ENCODE results near the gene NXPH2.

Gene NXPH2

DNA sequence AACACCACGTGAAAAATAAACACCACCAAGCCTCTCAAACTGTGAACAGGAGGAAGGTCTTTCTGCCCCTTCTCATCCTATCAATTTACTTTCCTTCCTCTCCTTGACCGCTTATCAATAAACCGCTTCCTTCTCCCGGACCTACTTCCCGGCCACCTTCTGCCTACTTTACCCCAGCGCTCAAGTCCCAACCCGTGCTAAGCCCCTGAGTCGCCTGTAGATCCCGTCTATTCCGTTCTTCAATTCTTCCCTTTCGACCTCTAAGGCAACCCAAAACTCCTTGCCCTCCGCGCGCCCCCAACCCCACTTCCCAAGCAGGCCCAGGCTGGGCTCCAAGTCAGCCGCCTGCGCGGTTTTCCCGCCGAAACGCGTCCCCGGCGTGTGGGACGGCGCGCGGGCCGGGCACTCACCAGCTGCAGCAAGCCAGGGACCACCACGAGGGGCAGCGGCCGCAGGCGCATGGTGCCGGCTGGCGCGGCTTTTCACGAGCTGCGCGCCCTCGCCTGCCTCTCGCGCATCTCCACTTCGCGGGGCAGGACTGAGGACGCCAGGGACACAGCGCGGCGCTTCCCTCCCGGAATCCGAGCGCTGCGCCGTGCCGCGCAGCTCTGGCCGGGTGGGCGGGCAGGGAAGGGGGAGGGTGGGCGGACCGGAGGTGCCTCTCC, at the start of gene NXPH2:
Gene NXPH2 (minus strand): TSS at position 610 of the 665 bp plus-strand sequence. CDS start 149 bp downstream, at position 461.
- no peak for DNase-seq (ENCODE audit: low read depth in 2 of 2)

DNA sequence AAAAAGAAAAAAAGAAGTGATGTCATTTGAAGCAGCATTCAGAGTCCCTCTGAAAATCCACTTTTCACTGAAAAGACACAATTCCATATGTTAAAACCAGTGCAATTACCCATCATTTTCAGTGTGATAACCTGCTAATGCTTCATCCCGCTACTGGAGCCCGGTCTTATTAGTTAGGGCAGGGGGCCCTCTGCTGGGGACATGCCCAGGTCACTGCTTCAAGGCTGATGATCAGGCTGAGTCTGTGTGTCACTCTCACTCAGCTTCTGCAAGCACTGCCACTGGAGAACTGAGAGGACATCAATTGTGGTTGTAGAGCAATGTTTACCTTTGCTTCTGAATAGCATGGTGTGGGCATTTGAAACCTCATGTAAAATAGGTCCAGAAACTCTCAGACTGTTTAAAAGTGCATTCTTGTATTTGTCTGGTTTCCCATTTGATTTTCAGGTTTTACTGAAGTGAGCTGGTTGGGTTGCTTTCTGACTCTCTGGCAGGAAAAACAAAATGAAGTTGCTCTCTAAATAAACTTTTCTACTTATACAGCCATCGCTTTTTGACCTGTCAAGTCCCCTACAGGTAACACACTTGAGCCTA, 49.2 kb upstream of the NXPH2 start:
- no peak for DNase-seq (ENCODE audit: low read depth in 2 of 2)

DNA sequence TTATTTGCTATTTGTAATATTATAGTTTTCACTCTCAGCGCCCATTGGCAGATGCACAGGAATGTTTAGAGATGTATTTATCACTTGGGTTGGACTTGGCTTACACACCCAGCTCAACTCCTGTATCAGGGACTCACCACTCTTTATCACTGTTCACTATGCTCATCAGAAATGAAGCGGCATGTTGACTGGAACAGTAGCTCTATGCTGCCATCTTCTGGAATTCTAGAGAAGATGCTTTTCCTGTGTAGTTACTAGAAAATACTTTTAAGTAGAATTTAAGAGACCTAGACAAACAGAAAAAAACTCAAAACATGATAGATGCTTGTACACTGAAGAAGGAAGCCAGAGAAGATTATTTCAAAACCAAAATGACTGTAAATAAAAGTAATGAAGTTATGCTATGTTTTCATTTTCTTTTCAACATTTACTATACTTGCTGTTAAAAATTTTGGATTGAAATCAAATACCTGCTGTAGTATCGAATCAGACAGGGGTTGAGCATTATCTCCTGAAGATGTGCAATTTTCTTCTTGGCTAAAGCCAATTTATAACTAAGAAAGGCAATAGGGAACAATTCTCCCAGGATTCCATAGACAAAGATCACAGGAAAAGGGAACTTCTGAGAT, 47.4 kb upstream of the NXPH2 start:
- DNase-seq (ENCODE audit: low read depth in 2 of 2): no peak

GRCh38 chr2:138823666-138824065, 43.5 kb upstream of the NXPH2 start:
- DNase-seq (ENCODE audit: low read depth in 2 of 2): no peak

- no peak for DNase-seq (ENCODE audit: low read depth in 2 of 2)
These were observed 39.8 kb upstream of the NXPH2 start for GRCh38 chr2:138819964-138820363.

- no peak for DNase-seq (ENCODE audit: low read depth in 2 of 2)
These were observed 38.4 kb upstream of the NXPH2 start for GRCh38 chr2:138818556-138818955.

- DNase-seq (ENCODE audit: low read depth in 2 of 2): no peak
These were observed 34.1 kb upstream of the NXPH2 start for GRCh38 chr2:138814123-138814898.

DNA sequence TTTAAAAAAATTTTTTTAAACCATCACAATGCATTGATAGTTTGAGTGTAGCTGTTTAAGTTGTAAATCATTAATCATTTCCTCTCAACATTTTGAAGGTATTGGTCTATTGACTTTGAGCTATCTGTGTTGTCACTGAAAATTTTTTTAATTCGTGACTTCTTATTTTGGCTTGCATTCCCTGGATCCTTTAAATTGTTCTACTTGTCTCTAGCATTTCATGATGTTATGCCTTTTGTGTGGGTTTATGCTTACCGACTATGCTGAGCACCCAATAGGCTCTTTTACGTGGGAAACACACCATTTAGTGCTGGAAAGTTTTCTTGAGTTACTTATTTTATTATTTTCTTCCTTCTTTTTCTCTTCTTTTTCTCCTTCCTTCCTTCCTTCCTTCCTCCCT, 31.2 kb upstream of the NXPH2 start:
- DNase-seq (ENCODE audit: low read depth in 2 of 2): no peak

DNA sequence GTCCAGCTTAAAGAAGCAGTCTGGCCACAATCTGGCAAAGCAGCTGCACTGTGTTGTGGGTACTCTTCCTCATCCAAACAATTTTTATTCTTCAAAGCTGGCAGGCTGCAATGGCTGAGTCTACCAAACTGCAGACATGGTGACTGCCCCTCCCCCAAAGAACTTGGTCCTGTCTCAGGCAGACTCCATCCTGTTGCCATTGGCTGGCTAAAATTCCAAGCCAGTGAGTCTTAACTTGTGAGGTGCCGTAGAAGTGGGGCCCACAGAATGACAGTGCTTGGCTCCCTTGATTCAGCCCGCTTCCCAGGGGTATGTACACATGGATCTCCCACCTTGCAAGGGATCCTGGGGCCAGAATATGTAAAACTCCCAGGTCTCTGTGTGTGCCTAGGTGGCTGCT, 14.5 kb upstream of the NXPH2 start:
- DNase-seq (ENCODE audit: low read depth in 2 of 2): no peak

GRCh38 chr2:138787053-138787666, 7.0 kb upstream of the NXPH2 start:
- no peak for DNase-seq (ENCODE audit: low read depth in 2 of 2)

GRCh38 chr2:138782383-138782782, 2.2 kb upstream of the NXPH2 start:
- DNase-seq (ENCODE audit: low read depth in 2 of 2): no peak

DNA sequence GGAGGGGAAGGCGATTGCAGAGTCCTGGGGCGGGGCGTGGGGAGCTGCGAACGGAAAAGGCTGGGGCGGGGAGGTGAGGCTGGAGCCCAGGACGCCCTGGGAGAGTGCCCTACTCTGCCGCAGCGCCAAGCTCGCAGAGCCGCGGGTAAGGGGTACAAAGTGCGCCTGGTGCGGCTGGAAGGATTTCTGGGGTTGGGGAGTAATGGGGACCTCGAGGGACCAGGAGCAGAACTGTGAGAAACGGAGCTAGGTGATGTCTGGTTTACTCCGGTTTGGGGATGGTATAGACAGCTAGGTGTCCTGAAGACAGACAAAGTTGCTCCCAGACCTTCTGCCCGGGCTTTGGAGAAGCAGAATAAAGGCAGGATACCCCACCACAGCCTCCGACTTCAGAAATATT, 718 bp upstream of the NXPH2 start:
- no peak for DNase-seq (ENCODE audit: low read depth in 2 of 2)

DNA sequence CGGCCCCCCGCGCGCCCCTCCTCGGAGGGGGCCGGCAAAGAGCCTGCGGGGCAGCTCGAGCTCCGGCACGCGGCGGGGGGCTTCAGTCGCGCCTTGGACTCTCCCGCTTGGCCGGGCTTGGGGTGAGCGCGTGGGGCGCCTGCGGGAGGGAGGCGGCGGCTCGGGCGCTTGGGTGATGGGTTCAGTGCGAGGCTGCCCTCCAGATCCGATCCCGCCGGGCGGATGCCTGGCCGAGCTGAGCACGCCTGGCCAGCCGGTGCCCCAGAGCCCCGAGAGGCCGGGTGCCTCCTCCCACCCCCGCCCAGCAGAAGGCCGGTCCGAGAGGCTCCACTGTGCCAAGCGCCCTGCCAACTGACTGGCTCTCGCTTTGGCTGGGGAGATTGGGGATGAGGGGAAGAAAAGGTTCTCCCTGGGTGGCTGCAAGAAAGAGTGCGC, 273 bp upstream of the NXPH2 start:
- DNase-seq (ENCODE audit: low read depth in 2 of 2): no peak

DNA sequence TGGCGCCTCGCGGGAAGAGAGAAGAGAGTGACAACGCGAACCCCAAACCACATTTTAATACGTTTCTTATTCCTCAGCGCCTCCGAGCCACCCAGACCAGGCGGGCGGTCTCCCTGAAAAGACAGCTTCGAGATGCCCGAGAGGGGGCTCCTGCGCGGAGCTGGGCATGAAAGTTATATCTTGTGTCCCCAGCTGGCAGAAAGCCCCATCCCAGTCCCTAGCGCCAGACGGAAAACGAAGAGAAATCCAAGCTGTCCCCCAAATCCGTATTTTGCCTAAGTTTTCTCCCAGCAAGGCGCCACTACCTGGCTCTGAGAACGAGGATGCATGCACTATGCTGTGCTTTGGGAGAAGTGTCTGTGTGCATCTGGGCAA, 797 bp downstream of the NXPH2 start:
- no peak for DNase-seq (ENCODE audit: low read depth in 2 of 2)

DNA sequence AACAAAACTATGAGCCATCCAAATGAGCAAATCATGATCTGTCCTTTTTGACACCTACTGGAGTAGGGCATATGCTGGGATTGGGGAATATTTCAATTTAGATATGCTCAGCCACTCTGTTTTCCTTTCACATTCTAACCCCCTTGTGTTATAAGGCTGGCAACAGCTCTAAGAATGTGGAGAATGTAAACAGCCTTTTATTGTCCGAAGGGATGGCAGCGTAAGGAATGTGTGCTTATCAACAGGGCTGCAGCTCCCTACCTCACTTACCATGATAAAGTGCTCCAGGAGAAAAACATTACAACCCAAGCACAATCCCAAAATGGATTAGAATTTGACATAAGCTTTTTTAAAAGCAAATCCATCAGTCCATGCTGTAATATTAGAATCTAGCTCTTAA, 2.2 kb downstream of the NXPH2 start:
- DNase-seq (ENCODE audit: low read depth in 2 of 2): no peak

- DNase-seq (ENCODE audit: low read depth in 2 of 2): no peak
These were observed 4.5 kb downstream of the NXPH2 start for GRCh38 chr2:138775736-138776135.

- DNase-seq (ENCODE audit: low read depth in 2 of 2): no peak
These were observed 8.7 kb downstream of the NXPH2 start for GRCh38 chr2:138771534-138771933.

GRCh38 chr2:138767101-138767500, 13.1 kb downstream of the NXPH2 start:
- DNase-seq (ENCODE audit: low read depth in 2 of 2): no peak

DNA sequence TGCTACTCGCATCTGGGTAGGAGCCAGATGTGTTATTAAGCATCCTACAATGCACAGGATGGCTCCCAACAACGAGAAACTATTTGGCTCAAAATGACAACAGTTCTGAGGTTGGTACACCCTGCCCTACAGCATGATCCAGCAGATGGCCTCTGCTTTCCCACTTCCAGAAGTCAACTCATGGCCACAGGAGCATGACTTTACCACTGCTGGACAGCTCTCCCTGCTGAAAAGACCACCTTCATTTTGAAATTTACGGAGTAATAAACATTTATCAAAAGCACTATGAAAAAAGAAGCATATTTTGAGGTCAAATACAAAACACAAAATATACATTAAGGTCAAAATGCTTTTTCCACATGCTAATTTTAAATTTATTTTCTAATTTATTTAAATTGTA, 13.7 kb downstream of the NXPH2 start:
- no peak for DNase-seq (ENCODE audit: low read depth in 2 of 2)

- DNase-seq (ENCODE audit: low read depth in 2 of 2): no peak
These were observed 16.2 kb downstream of the NXPH2 start for GRCh38 chr2:138763971-138764370.

DNA sequence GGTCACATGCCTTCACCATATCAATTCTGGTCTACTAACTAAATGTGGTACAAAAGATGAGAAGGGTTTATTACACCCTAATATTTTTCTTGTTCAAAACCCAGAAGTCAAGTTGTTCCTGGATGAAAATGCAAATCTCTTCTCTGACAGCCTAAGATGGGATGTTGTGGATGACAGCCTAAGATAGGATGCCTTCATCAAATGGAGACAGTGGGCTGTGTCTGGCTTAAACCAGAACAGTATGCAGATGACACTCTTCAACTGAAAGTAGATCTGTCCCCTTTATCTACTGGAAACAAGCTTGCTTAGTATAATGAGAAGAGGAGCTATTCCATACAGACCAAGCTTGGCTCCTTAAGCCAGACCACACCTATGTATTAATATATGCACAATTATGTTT, 17.7 kb downstream of the NXPH2 start:
- no peak for DNase-seq (ENCODE audit: low read depth in 2 of 2)

GRCh38 chr2:138760676-138761075, 19.5 kb downstream of the NXPH2 start:
- no peak for DNase-seq (ENCODE audit: low read depth in 2 of 2)

Data from stimulated activated CD8-positive, alpha-beta memory T cell treated with anti-CD3 and anti-CD28 coated beads, Interleukin-15, amount 100 ng/mL, for 4 hours (primary cell).